ENCODE results near the gene TAOK3. TPM values are rescaled to one million over a fixed set of nuclear protein-coding genes. Genes with fewer than 3 reads are reported as not detected.

The TAOK3 gene
- total RNA-seq, 1 donor: 27.9 TPM

- Histone ChIP-seq H2AFZ (ENCODE audit: low read length) (no peak overlapping the region), H3K27me3 (ENCODE audit: insufficient read depth, low read length) (no peaks in the 10 kb centered on the region), H3K4me3 (ENCODE audit: insufficient read depth, low read length) (no peak overlapping the region), H3K4me2 (ENCODE audit: insufficient read depth, low read length) (no peak overlapping the region), H3K9me3 (ENCODE audit: low read depth, low read length) (no peaks in the 10 kb centered on the region), H3K79me2 (ENCODE audit: insufficient read depth, low read length) (no peaks in the 10 kb centered on the region), H3K27ac (ENCODE audit: low read depth, low read length) (no peak overlapping the region), H4K20me1 (ENCODE audit: insufficient read depth, low read length) (no peaks in the 10 kb centered on the region), H3K36me3 (ENCODE audit: insufficient read depth, low read length) (peaks cover 32% of the 10 kb centered on the region), H3K4me1 (ENCODE audit: insufficient read depth, low read length) (no peaks in the 10 kb centered on the region)
- TF ChIP-seq CTCF (IDR thresholded peaks at IDR 0.05; ENCODE audit: extremely low read depth, low read depth, low read length): no peak
- DNase-seq (ENCODE audit: insufficient read length, low spot score, missing footprints): no peak
These were observed 159.3 kb downstream of the TAOK3 start for GRCh38 chr12:118213452-118213851.

GRCh38 chr12:118212606-118213005 is 160.1 kb downstream of the TAOK3 start:
- Histone ChIP-seq H3K4me2 (ENCODE audit: insufficient read depth, low read length) (no peak overlapping the region), H3K27me3 (ENCODE audit: insufficient read depth, low read length) (no peaks in the 10 kb centered on the region), H4K20me1 (ENCODE audit: insufficient read depth, low read length) (no peaks in the 10 kb centered on the region), H2AFZ (ENCODE audit: low read length) (no peak overlapping the region), H3K36me3 (ENCODE audit: insufficient read depth, low read length) (peaks cover 32% of the 10 kb centered on the region), H3K4me1 (ENCODE audit: insufficient read depth, low read length) (no peaks in the 10 kb centered on the region), H3K79me2 (ENCODE audit: insufficient read depth, low read length) (no peaks in the 10 kb centered on the region), H3K27ac (ENCODE audit: low read depth, low read length) (no peak overlapping the region), H3K9me3 (ENCODE audit: low read depth, low read length) (no peaks in the 10 kb centered on the region), H3K4me3 (ENCODE audit: insufficient read depth, low read length) (no peak overlapping the region)
- no peak for TF ChIP-seq CTCF (IDR thresholded peaks at IDR 0.05; ENCODE audit: extremely low read depth, low read depth, low read length)
- no peak for DNase-seq (ENCODE audit: insufficient read length, low spot score, missing footprints)

GRCh38 chr12:118206107-118206412 is 166.6 kb downstream of the TAOK3 start:
- H3K4me3 ChIP-seq (ENCODE audit: insufficient read depth, low read length): no peak overlapping the region
- no peaks in the 10 kb centered on the region for H3K79me2 ChIP-seq (ENCODE audit: insufficient read depth, low read length)
- no peak for DNase-seq (ENCODE audit: insufficient read length, low spot score, missing footprints)
- no peak overlapping the region for H3K4me2 ChIP-seq (ENCODE audit: insufficient read depth, low read length)
- no peaks in the 10 kb centered on the region for H3K9me3 ChIP-seq (ENCODE audit: low read depth, low read length)
- H3K27me3 ChIP-seq (ENCODE audit: insufficient read depth, low read length): no peaks in the 10 kb centered on the region
- no peaks in the 10 kb centered on the region for H4K20me1 ChIP-seq (ENCODE audit: insufficient read depth, low read length)
- no peak for TF ChIP-seq CTCF (IDR thresholded peaks at IDR 0.05; ENCODE audit: extremely low read depth, low read depth, low read length)
- H3K36me3 ChIP-seq (ENCODE audit: insufficient read depth, low read length): peaks cover 15% of the 10 kb centered on the region
- no peak overlapping the region for H2AFZ ChIP-seq (ENCODE audit: low read length)
- H3K27ac ChIP-seq (ENCODE audit: low read depth, low read length): no peak overlapping the region
- H3K4me1 ChIP-seq (ENCODE audit: insufficient read depth, low read length): no peaks in the 10 kb centered on the region

DNA sequence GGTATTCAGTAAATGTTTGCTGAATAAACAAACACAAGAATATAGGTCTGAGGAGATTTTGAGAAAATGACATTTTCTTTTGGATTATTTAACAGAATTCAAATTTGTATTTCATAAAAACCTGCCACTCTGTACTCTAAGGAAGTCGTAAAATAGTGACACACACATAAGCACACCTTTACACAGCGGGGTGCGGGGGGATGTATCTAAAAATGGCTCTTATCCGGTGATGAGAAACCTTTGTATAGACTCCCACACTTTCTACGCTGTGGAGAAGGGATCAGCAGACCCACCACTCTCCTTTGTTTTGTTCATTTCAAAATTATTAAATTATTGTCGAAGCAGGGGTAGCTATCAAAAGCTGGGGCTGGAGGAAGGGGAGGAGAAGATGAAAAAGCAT is 178.7 kb downstream of the TAOK3 start:
- Histone ChIP-seq H3K4me3 (ENCODE audit: insufficient read depth, low read length) (no peak overlapping the region), H3K27ac (ENCODE audit: low read depth, low read length) (no peak overlapping the region), H3K79me2 (ENCODE audit: insufficient read depth, low read length) (peaks cover under 1% of the 10 kb centered on the region), H3K36me3 (ENCODE audit: insufficient read depth, low read length) (peaks cover 9% of the 10 kb centered on the region), H3K9me3 (ENCODE audit: low read depth, low read length) (no peaks in the 10 kb centered on the region), H3K4me1 (ENCODE audit: insufficient read depth, low read length) (peaks cover 21% of the 10 kb centered on the region), H4K20me1 (ENCODE audit: insufficient read depth, low read length) (no peaks in the 10 kb centered on the region), H3K4me2 (ENCODE audit: insufficient read depth, low read length) (no peak overlapping the region), H2AFZ (ENCODE audit: low read length) (no peak overlapping the region), H3K27me3 (ENCODE audit: insufficient read depth, low read length) (no peaks in the 10 kb centered on the region)
- no peak for DNase-seq (ENCODE audit: insufficient read length, low spot score, missing footprints)
- TF ChIP-seq CTCF (IDR thresholded peaks at IDR 0.05; ENCODE audit: extremely low read depth, low read depth, low read length): no peak

Measured in osteoblast (primary cell).